ENCODE results near the gene ROBO2.
A peak's percentile ranks its signal among the peaks of the same experiment; 100 is the strongest.

ROBO2 gene

GRCh38 chr3:77014226-77014625 lies 25.7 kb upstream of the ROBO2 start:
- no peak for TF ChIP-seq CTCF (conservative IDR thresholded peaks at IDR 0.05; ENCODE audit: low read depth, low read length)
- DNase-seq (ENCODE audit: low read depth) = no peak
- H3K4me3 ChIP-seq (ENCODE audit: low read length) = no peak overlapping the region

GRCh38 chr3:77025471-77025870 lies 14.4 kb upstream of the ROBO2 start:
- no peak for DNase-seq (ENCODE audit: low read depth)
- no peak for TF ChIP-seq CTCF (conservative IDR thresholded peaks at IDR 0.05; ENCODE audit: low read depth, low read length)
- H3K4me3 ChIP-seq (ENCODE audit: low read length) = no peak overlapping the region

- DNase-seq (ENCODE audit: low read depth) = no peak
- no peak for TF ChIP-seq CTCF (conservative IDR thresholded peaks at IDR 0.05; ENCODE audit: low read depth, low read length)
- H3K4me3 ChIP-seq (ENCODE audit: low read length) = no peak overlapping the region
Observed at GRCh38 chr3:77026904-77027634, 12.8 kb upstream of the ROBO2 start.

- H3K4me3 ChIP-seq (ENCODE audit: low read length) = no peak overlapping the region
- no peak for TF ChIP-seq CTCF (conservative IDR thresholded peaks at IDR 0.05; ENCODE audit: low read depth, low read length)
- no peak for DNase-seq (ENCODE audit: low read depth)
Observed at GRCh38 chr3:77028005-77028404, 11.9 kb upstream of the ROBO2 start.

GRCh38 chr3:77038468-77038929 lies 1.4 kb upstream of the ROBO2 start:
- peak; percentile 60 for DNase-seq (ENCODE audit: low read depth)
- peak overlapping the region; percentile 56 for H3K4me3 ChIP-seq (ENCODE audit: low read length)
- TF ChIP-seq CTCF (conservative IDR thresholded peaks at IDR 0.05; ENCODE audit: low read depth, low read length) = peak; percentile 69

- DNase-seq (ENCODE audit: low read depth) = no peak
- H3K4me3 ChIP-seq (ENCODE audit: low read length) = peak overlapping the region; percentile 56
- no peak for TF ChIP-seq CTCF (conservative IDR thresholded peaks at IDR 0.05; ENCODE audit: low read depth, low read length)
Observed at GRCh38 chr3:77038930-77039605, 831 bp upstream of the ROBO2 start.

- DNase-seq (ENCODE audit: low read depth) = no peak
- TF ChIP-seq CTCF (conservative IDR thresholded peaks at IDR 0.05; ENCODE audit: low read depth, low read length) = no peak
- H3K4me3 ChIP-seq (ENCODE audit: low read length) = peak overlapping the region; percentile 56
Observed at GRCh38 chr3:77040216-77040615, 317 bp downstream of the ROBO2 start.
